ENCODE results near the gene ITGB5.
"Not testable (repeated sequence)": the region's sequence is repeated elsewhere in the genome, so short reads cannot be mapped to it uniquely, and the experiment has no call there.

The ITGB5 gene

DNA sequence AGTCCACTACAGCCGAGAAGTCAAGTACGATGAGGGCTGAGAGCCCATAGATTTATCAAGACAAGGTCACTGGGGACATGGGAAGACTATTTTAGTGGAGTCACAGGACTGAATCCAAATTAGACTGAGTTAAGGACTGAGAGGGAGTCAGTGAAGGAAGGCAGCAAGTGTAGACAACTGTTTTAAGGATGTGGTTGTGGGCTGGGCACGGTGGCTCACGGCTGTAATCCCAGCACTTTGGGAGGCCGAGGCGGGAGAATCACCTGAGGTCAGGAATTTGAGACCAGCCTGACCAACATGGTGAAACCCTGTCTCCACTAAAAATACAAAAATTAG lies 104.8 kb downstream of the ITGB5 start:
- FAIRE-seq = not testable (repeated sequence)

DNA sequence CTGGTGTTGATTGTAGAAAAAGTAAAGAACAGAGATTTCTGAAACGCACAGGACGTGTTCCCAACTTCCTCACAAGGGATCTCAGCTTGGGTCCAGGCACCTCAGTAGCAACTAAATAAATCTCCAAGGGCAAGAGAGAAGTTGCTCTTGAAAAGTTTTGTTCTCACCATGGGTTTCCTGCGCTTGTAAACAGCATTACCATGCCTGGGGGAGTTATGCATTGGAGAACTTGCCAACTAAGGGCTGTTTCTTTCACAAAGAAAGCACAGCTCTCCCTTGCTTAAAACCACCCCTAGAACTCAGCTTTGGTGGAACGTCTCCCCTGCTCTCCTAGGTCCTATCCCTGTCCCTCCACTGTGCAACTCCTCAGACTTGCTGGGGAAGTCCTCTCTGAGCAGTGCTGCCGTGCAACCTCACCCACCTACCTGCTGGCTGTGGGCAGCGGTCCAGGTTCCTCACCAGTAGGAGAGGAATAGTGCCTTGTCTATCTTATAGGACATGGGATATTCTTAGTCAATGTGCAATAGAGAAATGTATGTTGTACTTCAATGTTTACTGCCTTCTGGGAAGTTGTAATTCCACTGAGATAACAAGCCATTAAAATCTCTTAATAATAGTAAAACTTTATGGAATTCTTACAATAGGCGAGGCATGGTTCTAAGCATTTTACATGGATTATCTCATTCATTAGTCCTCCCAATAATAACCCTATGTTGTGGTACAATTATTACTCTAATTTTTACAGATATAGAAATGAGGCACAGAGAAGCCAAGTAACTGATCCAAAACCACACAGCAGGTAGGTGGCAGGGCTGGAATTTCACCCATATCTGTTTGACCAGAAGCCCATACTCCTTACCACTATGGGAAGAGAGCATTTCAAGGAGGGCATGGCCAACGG lies 105.4 kb downstream of the ITGB5 start:
- FAIRE-seq = no peak

DNA sequence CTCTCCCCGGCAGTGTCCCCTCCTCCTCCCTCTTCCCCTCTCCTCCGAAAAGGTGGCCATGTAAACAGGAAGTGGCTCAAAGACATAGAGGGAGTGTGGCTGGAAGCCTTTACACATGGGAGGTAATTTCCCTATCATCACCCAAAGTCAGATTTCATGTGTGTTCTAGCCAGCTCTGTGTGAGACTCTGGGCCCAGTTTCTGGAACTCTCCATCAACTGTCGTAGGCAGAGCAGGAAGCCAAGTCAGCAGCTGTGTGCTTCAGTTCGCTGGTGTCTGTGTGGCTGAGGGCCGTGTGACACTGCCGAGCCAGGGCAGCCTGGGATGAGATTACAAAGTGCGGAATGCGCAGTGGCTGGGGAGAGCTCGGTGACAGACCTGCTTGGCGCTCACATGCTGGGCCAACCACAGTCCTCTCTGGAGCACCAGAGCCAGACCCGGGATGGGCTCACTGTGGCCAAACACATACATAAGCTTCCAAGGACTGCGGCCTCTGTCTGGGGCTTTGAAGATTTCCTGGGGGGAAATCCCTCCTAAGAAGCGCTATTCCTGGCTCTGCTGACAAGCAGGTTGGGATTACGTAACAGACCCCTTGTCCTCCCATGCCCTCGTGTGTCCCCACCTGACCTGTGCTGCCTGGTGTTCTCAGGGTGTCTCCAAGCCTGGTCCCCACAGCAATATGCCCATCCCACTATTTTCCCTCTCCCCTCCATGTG lies 106.2 kb downstream of the ITGB5 start:
- no peak for FAIRE-seq

GRCh38 chr3:124780356-124780755 lies 106.8 kb downstream of the ITGB5 start:
- FAIRE-seq = no peak

- no peak for FAIRE-seq
These were observed 107.4 kb downstream of the ITGB5 start for GRCh38 chr3:124779751-124780191.

GRCh38 chr3:124779116-124779515 lies 108.0 kb downstream of the ITGB5 start:
- no peak for FAIRE-seq

GRCh38 chr3:124777762-124778470 lies 109.2 kb downstream of the ITGB5 start:
- FAIRE-seq = no peak

- FAIRE-seq = no peak
These were observed 110.3 kb downstream of the ITGB5 start for GRCh38 chr3:124776856-124777255.

DNA sequence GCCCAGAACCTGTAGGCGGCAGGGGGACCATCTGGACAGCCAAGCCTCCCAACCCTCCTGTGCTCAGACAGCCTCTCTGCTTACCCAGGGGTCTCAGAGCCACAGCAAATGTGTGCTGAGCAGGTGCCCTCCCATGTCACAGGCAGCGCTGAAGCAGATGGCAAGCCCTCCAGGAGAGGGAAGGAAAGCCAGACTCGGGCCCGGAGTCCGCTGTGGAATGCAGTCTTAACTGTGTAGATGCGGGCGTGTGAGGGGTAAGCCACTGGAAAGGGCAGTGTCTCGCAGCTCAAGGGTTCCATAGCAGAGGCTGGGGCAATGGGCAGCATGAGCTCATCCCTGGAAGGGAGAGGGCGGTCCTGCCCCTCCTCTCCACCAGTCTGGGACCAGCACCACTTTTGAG lies 111.3 kb downstream of the ITGB5 start:
- no peak for FAIRE-seq

DNA sequence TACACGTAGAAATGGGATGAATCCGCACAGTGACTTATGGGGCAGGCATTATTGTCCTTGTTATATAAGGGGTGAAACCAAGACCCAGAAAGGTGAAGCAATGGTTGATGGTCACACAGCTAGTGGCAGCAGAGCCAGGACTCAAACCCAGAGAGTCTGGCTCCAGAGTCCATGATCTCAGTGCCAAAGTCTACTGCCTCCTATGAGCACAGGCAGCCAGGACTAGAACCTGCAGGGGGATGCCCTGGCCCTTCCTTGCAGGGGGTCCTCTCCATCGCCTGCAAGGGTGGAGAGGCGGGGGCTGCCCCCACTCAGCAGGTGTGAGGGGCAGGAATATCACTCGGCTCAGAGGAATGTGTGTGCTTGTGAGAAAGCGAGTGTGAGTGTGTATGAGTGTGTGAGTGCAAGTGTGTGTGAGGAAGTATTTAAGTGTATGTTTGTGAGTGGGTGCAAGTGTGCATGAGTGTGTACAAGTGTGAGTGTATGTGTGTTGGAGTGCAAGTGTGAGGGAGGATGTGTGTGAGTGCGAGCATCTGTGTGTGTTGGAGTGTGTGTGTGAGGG lies 112.2 kb downstream of the ITGB5 start:
- no peak for FAIRE-seq

DNA sequence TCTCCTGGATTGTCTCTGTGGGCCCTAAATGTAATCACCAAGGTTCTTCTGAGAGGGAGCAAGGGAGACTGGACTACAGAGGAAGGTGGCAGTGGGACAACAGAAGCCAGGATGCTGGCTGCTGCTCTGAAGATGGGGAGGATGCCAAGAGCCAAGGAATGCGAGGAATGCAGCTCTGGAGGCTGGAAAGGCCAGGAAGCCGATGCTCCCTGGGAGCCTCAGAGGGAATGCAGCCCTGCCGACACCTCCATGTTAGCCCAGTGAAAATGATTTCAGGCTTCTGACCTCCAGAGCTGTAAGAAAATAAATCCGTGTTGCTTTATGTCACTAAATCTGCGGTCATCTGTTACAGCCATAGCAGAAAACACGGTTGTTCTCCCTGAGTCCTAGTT lies 112.8 kb downstream of the ITGB5 start:
- no peak for FAIRE-seq

GRCh38 chr3:124773351-124774326 lies 113.5 kb downstream of the ITGB5 start:
- FAIRE-seq = no peak

- FAIRE-seq = no peak
These were observed 114.9 kb downstream of the ITGB5 start for GRCh38 chr3:124772081-124772831.

DNA sequence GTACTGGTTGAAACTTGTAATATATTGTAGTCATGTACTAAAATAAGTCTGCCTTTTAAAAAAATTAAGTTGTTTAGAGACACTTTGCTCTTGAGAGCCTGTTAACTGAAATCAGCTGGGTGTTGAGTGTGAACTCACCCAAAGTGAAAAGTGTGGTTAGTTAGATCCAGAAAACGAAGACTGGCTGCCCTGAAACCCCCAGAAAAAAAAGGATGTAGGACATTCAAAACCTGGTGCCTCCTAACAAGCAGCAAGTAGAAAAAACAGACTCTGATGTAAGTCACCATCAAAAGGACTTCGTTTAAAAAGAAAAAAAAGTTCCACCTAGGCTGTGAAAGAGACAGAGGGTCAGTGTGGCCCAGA lies 116.1 kb downstream of the ITGB5 start:
- FAIRE-seq = no peak

DNA sequence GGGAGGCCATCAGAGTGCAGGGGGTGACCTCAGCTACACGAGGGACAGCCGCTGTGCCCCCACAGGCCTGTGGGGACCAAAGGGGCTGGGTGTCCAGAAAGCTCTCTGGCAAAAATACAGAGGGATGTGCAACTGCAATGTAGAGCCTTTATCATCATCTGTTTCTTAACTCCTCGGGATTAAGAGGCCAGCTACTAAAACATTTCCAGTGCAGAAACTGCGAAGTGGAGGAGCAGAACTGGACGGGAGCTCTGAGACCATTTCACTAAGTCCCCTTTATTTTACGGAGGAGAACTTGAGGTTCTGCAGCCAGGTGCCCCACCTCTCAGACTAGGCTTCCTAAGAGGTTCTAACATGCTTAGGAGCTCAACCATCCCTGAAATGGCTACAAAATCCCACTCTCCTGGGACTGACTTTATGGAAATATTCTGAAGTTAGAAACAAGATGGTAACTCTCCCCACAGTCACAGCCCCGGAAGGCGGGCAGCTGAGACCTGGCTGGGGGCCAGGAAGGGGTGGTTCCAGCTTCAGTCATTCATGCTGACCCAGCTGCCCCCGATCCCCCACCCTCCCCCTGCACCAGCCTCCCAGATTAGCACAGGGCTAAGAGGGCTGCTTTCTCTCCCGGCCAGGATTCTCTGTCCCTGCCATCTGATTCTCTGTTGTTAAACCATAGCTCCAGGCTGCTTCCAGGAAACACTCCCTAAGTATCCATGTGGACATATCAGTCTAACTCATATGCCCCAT lies 116.7 kb downstream of the ITGB5 start:
- FAIRE-seq = no peak

- no peak for FAIRE-seq
These were observed 117.7 kb downstream of the ITGB5 start for GRCh38 chr3:124769462-124769861.

GRCh38 chr3:124768812-124769211 lies 118.4 kb downstream of the ITGB5 start:
- no peak for FAIRE-seq

DNA sequence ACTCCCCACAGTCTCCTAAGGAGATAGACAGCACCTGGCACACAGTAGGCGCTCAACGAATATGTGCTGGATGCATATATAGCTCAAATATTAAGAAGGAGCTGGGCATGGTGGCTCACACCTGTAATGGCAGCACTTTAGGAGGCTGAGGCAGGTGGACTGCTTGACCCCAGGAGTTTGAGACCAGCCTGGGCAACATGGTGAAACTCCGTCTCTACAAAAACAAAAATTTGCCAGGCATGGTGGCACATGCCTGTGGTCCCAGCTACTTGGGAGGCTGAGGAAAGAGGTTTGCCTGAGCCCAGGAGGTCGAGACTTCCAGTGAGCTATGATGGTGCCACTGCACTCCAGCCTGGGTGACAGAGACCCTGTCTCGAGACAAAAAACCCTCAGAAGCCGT lies 119.5 kb downstream of the ITGB5 start:
- FAIRE-seq = no peak

DNA sequence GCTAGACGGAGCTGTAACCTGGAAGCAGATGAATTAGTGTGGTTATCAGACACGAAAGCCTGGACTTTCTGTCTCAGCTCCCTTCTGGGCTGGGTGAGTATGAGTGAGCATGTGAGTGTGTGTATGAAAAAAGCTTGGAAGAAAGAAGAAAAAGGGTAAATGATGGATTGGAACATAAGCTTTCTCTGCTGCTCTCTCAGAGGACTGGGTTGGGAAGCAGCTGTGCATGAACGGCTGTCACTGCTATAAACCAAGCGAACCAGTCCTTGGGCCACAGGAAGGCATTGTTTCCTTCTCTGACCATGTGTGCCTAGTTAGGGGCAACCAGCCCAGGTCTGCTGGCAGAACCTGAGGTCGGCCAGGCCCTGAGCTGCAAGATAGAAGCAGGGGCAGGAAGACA lies 119.9 kb downstream of the ITGB5 start:
- FAIRE-seq = no peak
